Coronary artery (tissue), 2 donors: ENCODE results near the gene DNAJC27.
"Not testable (repeated sequence)": the region's sequence is repeated elsewhere in the genome, so short reads cannot be mapped to it uniquely, and the experiment has no call there.

Experiments
- DNase-seq: peaks from one replicate; pipeline ENCODE4 v3.0.0-alpha.2; 2017; ENCODE audit warnings: low spot score
- H3K27ac ChIP-seq, 2 donors: fragments of 200-600 bp; sonication (generic); one replicate each; pipeline ENCODE4 v1.5.1; 2016 to 2019
- H3K4me3 ChIP-seq: fragments of 200-600 bp; sonication (generic); 2 replicates; pipeline ENCODE4 v1.5.1; 2016; ENCODE audit warnings: mild to moderate bottlenecking, moderate library complexity
- CTCF ChIP-seq: fragments of 200-600 bp; sonication (generic); IDR thresholded peaks from one replicate; pipeline ENCODE4 v1.5.1; 2019; ENCODE audit warnings: antibody characterized with exemption

The DNAJC27 gene

GRCh38 chr2:24971536-24972314, at the start of gene DNAJC27:
Gene DNAJC27, minus strand, starts transcription at chr2:24971955. Its CDS starts 51 bp downstream, at chr2:24971904.
- peak; percentile 99 for DNase-seq
- no peak for TF ChIP-seq CTCF
- Histone ChIP-seq H3K4me3 (peak within 1 kb of the TSS; percentile 81), H3K27ac (peak within 1 kb of the TSS; percentile 95 to 100)

- Histone ChIP-seq H3K4me3 (no peak overlapping the region), H3K27ac (no peak overlapping the region)
- no peak for TF ChIP-seq CTCF
- no peak for DNase-seq
Measured at GRCh38 chr2:25018681-25019080, 46.9 kb upstream of the DNAJC27 start.

DNA sequence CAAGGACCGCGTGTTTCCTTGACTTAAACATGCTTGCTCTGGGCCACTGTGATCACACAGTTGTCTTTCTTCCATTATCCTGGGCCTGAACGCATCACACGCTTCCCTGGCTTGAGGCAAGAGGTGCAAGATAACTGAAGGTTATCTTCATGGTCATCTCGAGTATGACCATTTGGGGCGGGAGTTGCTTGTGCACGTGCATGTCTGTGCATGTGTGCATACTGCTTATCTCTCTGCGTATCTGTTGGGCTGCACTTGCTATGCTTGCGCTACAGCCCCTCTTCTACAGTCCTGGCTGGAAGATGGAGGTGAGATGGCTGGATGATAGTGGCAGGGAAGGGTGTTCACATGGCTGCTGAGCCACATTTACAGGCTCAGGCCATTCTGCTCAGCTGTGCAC, 42.9 kb upstream of the DNAJC27 start:
- no peak for DNase-seq
- no peak overlapping the region for H3K27ac ChIP-seq
- no peak overlapping the region for H3K4me3 ChIP-seq
- no peak for TF ChIP-seq CTCF

GRCh38 chr2:25011342-25011741, 39.6 kb upstream of the DNAJC27 start:
- not testable (repeated sequence) for H3K27ac ChIP-seq, H3K4me3 ChIP-seq, DNase-seq

DNA sequence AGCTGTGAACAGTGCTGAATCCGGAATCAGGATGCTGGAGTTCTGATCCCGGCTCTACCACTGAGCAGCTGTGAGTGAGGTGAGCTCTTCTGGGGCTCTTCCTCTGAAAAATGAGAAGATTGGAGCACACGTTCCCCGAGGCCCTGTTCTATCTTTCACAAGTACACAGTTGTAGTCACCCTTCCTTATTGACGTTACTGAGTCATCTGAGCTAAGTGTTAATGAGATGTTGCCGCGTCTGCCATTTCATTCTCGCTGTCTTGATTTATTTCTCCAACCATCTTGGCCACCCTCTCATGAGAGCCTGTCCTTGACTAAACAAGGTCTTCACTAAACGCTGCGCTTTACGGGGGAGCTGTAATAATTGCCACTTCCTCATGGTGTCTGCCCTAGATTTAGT, 38.2 kb upstream of the DNAJC27 start:
- no peak for TF ChIP-seq CTCF
- H3K4me3 ChIP-seq = no peak overlapping the region
- DNase-seq = no peak
- no peak overlapping the region for H3K27ac ChIP-seq

GRCh38 chr2:25002066-25002465, 30.3 kb upstream of the DNAJC27 start:
- no peak for TF ChIP-seq CTCF

DNA sequence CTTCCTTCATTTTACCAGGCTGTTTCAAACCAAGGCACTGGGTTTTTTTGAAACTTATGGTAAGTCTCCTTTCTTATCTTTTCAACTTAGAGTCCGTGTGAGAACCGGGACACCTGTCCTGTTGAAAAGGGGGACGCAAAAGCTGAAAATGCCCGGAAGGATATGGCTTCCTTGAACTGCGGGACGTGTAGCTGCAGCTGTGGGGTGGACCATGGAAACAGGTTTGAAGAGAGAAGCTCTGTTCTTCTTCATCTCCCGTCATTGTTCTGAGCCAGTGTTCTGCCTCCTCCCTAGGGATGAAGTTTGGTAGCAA, 29.5 kb upstream of the DNAJC27 start:
- no peak for TF ChIP-seq CTCF
- no peak for DNase-seq
- H3K27ac ChIP-seq = no peak overlapping the region
- H3K4me3 ChIP-seq = no peak overlapping the region

More at GRCh38 chr2:25002066-25002465, 30.3 kb upstream of the DNAJC27 start:
- no peak for DNase-seq
- Histone ChIP-seq H3K27ac (no peak overlapping the region), H3K4me3 (no peak overlapping the region)
